HG03175 (cell line): ENCODE measurements around the gene ARL2.

ENCODE experiments used
- ATAC-seq: cut with Tn5 transposase; IDR thresholded peaks from one replicate; pipeline ENCODE4 v1.9.1; 2021; ENCODE audit warnings: mild to moderate bottlenecking, moderate library complexity; ENCODE audit not compliant: unreplicated experiment

Gene ARL2

GRCh38 chr11:65043881-65044501 is 30.0 kb downstream of the ARL2 start:
- ATAC-seq, result no peak

DNA sequence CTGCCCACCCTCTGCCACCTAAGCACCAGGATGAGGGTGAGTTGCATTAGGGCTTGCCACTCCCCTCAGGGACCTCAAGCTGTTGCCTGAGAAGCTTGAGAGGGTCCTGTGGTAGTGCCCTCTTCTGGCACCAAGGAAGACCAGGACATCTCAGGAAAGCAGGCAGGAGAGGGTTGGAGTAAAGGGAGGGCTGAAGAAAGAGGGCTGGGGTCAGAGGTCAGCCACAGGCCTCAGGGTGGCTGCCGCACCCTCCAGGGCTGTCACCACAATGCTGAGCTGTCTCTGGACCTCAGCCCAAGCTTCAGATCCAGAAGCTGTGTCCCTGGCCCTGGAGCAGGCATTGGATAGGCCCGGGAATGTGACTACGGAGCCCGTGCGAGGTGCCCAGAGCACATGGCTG is 31.1 kb downstream of the ARL2 start:
- no peak for ATAC-seq

DNA sequence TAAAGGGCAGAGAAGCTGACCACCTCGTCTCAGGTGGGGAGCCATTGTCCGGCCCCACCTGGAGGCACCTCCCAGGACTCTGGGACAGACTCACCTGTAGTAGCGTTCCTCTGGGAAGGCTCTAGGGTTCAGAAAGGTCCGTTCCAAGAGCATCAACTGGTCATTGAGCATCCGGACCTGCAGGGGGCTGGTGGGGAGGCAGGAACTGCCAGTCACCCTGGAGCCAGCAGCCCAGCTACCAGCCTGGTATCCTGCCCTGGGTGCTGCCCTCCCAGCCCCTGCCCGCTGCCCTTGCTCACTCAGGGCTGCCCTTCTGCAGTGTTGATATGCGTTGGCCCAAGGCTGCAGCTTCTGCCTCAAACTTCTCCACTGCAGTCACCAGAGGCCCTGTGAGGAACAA is 31.8 kb downstream of the ARL2 start:
- no peak for ATAC-seq

GRCh38 chr11:65047581-65048422 is 33.8 kb downstream of the ARL2 start:
- ATAC-seq, result no peak

DNA sequence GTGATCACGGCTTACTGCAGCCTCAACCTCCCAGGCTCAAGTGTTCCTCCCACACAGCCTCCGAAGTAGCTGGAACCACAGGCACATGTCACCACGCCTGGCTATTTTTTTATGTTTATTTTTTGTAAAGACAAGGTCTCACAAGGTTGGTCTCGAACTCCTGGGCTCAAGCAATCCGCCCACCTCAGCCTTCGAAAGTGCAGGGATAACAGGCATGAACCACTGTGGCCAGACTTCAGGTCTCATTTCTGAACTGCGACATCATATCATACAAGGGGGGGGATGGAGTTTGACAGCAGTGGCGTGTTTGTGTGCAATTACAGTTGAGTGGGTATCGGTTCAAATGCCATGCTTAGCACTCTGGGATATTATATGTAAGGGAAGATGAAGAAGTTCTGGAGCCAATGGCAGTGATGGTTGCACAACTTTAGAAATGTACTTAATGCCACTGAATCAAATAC is 37.5 kb downstream of the ARL2 start:
- ATAC-seq, result no peak

DNA sequence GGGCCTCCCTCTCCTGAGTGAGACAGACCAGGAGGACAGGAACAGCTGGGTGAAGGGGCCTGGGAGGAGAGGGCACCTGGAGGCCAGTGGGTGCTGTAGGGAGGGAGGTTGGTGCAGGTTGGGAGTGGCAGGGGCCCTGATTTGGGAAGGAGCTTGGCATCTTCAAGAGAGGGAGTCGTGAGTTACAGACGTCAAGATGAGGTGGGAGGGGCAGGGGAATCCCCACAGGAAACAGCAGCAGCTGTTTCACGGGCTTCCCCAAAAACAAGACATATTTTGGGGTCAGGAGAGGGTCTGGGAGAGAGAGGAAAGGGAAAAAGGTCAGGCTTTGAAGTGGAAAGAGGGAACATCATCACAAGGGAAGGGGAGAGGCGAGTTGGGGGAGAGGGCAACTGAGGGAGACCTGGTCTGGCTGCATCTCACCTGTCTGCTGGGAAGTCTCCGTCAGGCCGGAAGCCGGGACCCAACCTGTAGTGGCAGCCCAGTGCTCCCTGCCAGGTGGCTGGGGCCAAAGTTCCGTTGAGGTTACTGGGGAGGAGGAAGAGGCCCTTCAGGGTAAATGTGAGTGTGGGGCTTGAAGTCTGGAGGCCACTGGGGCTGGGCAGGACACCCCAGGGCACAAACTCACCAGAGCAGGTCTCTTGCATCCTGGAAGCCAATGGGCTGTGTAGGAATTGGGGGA is 40.0 kb downstream of the ARL2 start:
- ATAC-seq, result no peak

DNA sequence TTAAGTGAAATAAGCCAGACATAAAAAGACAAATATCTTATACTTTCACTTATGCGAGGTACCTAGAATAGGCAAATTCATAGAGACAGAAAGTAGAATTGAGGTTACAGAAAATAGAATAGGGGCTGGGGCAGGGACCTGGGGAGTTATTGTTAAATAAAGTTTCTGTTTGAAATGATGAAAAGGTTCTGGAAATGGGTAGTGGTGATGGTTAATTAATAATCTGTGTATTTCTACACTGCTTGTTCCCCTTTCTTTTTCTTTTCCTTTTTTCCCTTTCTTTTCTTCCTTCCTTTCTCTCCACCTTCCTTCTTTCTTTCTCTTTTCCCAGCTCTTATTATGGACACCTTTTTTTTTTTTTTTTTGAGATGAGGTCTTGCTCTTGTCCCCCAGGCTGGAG is 41.6 kb downstream of the ARL2 start:
- ATAC-seq, result no peak

GRCh38 chr11:65056999-65057398 is 43.0 kb downstream of the ARL2 start:
- ATAC-seq, result no peak

DNA sequence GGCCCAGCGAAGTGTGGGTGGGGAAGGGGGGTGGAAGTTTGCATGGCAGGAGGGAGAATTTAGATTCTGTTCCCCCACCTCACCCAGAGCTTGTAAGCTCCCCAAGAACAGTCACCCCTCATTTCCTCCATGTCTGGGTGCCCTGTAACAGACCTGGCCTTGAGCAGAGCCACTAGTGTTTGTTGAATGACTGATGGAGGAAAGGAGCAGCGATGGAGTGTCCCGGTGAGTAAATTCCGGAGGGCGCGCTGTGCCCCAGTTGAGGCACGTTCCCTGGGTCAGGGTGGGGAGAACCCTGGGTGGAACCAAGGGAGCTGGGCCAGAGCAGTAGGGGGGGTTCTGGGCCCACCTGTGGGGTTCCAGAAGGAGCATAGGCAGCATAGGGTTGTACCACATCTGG is 43.6 kb downstream of the ARL2 start:
- no peak for ATAC-seq

DNA sequence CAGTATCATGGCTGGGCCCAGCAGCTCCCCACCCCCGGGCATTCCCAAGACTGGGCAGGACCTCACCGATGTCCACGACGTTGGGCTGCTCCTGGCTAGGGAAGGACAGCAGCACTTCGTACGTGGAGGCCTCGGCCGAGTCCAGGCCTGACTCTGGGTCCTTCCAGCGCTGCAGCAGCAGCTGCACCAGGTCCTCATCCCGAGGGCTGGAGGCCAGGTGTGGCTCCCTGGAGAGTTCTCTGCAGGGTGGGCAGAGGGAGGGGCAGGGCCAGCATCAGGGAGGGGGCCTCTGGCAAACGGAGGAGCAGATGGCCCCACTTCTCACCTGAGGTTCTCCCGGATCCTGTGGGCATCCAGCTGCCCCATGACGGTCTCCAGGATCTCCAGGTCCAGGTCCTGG is 44.1 kb downstream of the ARL2 start:
- no peak for ATAC-seq

DNA sequence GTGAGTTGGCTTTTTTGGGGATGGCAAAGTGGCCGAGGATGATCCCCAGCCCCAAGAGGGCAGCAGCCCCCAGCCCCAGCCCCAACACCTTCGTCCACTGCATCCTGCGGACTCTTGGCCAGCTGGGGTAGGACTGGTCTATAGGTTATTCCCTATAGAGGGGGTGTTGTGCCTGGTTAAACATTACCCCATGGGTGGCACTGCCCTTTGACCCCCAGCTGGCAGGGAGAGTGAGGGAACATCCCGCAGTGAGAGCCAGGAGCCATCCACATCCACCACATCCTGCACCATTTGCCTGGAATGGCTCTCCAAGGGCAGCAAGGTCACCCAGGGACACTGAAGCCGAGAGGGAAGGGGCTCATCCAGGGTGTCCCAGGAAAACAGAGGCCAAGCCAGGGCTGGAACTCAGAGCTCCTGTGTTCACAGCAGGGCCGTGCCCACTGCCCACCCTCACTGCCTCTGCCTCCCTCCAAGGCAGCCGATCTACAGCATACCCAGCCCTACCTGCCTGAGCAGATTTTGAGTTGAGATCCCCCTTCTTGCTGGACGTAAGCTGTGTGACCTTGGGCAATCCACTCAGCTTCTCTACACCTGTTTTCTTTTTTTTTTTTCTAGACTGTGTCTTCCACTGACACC is 44.6 kb downstream of the ARL2 start, which contains the start of gene NAALADL1:
NAALADL1 (minus strand) TSS at position 135 of the 636 bp plus-strand sequence; CDS start at position 103, 32 bp downstream.
- ATAC-seq, result no peak

GRCh38 chr11:65059523-65059922 is 45.6 kb downstream of the ARL2 start:
- no peak for ATAC-seq

- no peak for ATAC-seq
Measured at GRCh38 chr11:65059959-65060824, 46.2 kb downstream of the ARL2 start.

DNA sequence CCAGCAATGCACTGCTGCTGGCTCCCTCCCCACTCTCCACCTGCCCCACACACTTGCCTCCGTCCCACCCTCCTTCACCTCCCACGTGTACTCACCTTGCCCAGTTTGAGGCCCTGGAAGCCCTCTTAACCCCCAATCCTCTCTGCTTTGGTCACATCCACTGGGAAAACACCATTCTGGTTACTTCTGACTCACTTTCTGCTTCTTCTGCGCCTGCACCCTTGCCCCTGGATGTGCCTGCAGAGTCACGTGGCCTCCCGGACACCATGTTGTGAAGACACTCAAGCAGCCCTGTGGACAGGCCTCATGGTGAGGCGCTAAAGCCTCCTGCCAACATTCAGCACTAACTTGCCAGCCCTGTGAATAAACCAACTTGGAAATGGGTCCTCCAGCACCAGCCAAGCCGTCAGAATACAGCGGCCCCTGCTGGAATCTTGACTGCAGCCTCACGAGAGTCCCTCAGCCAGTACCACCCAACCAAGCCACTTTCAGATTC is 47.0 kb downstream of the ARL2 start:
- no peak for ATAC-seq

DNA sequence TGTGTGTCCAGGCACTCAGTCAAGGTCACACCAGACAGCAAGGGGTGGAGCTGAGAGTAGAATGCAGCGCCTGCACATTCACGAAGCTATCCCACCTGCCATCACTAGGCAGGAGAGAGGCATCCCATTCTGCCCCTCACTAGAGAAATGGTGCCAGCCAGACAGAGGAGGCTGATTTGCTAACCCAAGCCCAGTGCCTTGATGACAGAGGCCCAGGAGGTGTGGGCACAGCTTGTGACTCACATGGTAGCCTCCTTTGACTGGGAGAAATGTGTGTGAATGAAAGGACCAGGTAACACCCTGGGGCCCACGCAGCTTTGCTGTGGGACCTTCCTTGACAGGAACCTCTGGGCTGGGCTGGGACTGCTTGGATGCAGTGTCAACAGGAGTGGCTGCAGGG is 49.6 kb downstream of the ARL2 start:
- ATAC-seq, result no peak

DNA sequence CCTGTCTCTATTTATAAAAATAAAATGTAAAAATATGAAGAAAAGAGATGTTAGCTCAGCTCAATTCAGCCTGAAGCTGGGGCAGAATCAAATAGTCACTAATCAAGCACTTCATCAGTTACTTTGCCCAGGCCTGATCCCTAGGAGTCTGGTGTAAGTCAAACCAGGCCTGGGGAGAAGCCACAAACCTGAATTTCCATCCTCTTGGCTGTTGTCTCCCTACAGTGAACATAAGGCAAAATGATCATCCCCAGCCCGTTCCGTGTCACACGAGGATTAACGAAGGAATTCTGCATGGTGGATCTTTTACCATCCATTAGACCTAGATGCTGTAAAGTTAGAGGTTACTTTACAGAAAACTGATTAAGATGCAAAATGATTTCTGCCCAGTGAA is 50.9 kb downstream of the ARL2 start:
- ATAC-seq, result no peak

GRCh38 chr11:65065851-65066250 is 51.9 kb downstream of the ARL2 start:
- ATAC-seq, result no peak

DNA sequence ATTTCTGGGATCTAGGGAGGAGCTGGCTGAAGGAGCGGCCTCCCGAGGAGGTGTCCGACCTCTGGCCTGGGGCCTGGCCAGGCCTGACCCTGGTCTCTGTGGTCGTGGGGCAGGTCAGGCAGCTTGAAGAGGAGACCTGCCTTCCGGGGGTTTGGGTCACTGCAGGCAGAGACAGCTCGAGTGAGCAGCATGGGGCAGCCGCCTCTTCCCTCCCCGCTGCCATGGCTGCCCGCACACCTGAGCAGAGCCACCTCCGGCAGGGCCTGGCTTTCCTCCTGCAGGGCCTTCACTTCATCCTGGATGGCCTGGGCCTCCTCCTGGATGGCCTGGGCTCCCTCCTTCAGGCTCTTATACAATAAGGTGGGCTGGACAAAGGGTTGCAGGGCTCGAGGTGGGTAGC is 52.4 kb downstream of the ARL2 start:
- ATAC-seq, result no peak

- ATAC-seq, result no peak
Measured at GRCh38 chr11:65066805-65067291, 52.9 kb downstream of the ARL2 start.

- ATAC-seq, result no peak
Measured at GRCh38 chr11:65067446-65067845, 53.5 kb downstream of the ARL2 start.
